K562 (cell line): ENCODE results near the gene PFDN2.

Experiments
- GATAD2B ChIP-seq: fragments of 450-650 bp; IDR thresholded peaks from 2 replicates; pipeline ENCODE4 v1.6.1; 2017; ENCODE audit warnings: mild to moderate bottlenecking, borderline replicate concordance
- NFIC ChIP-seq: fragments of 450-650 bp; IDR thresholded peaks from 2 replicates; pipeline ENCODE4 v1.6.1; 2017; ENCODE audit warnings: mild to moderate bottlenecking, inconsistent platforms

- no peak for TF ChIP-seq NFIC
- no peak for TF ChIP-seq GATAD2B
These were observed 49.3 kb downstream of the PFDN2 start for GRCh38 chr1:161068306-161069234.
